Neural progenitor cell (in vitro differentiated cells): ENCODE results near the gene SEC61A1.

Source experiments
- EZH2 ChIP-seq: fragments of 200-600 bp; sonication (generic); IDR thresholded peaks from 2 replicates; pipeline ENCODE4 v1.6.1; 2017; ENCODE audit warnings: antibody characterized with exemption, mild to moderate bottlenecking, moderate library complexity
- EZH2phosphoT487 ChIP-seq: fragments of 200-600 bp; sonication (generic); IDR thresholded peaks from 2 replicates; pipeline ENCODE4 v1.6.1; 2017; ENCODE audit warnings: antibody characterized with exemption

- no peak for TF ChIP-seq EZH2
- no peak for TF ChIP-seq EZH2phosphoT487
Measured at GRCh38 chr3:128103136-128103676, 51.0 kb downstream of the SEC61A1 start.
